Measurements from ENCODE around the gene TEX44.
A peak's percentile ranks its signal among the peaks of the same experiment; 100 is the strongest.
"Not testable (repeated sequence)": the region's sequence is repeated elsewhere in the genome, so short reads cannot be mapped to it uniquely, and the experiment has no call there.

Gene TEX44

DNA sequence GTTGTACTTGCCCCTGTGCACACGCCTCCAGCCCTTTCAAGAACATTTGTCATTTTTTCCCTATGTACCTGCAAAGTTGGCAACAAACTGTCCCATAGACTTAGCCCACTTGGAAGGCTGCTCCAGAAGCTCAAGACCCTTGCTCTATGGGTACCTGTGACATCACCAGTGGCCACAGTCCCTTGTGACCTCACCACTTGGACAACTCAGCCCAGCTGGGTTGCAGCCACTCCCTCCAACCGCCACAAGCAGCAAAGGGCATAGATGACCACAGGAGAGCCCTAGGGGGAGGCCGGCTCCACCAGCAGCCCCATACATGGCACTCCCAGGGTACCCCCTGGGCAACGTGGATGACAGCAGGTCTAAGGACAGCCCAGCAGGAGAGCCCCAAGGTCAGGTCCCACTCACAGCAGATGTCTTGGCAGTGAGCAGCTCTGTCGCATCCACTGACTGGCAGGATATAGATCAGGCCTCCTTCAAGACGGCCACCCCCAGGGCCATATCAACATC lies at the start of gene TEX44:
TEX44 (plus strand) TSS at position 229 of the 510 bp plus-strand sequence; CDS start at position 317, 88 bp downstream.
- DNase-seq = no peak

DNA sequence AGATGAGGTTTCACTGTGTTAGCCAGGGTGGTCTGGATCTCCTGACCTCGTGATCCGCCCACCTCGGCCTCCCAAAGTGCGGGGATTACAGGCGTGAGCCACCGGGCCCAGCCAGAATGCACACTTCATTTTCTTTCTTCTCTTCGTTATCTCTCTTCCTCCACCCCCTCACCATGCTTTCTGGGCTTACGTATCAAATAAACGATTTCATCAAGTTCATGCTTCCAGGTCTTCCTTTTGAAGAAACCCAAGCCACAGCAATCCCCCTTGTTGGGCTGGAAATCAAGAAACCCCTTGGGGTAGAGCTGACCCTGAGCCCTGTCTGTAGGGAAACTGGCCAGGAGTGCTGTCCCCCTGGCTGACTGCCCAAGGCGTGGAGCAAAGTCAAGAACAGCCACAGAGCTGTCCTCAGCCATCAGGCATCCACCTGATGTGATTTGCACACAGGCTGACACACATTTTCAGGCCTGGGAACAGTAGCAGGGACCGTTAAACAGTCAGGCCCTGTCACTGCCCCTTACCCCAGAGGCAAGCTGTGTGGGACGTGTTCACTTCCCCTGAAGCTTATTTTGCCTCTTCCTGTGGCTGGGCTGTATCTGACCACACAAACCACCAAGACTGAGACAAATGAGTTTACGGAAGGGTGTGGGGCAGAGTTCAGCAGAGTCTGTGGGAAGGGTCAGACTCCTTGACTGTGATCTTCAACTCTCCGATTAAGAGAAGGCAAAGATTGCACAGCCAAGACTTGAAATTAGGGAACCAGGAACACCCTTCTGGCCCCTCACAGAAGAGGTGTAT lies 47.4 kb upstream of the TEX44 start:
- peak; percentile 42 for DNase-seq

DNA sequence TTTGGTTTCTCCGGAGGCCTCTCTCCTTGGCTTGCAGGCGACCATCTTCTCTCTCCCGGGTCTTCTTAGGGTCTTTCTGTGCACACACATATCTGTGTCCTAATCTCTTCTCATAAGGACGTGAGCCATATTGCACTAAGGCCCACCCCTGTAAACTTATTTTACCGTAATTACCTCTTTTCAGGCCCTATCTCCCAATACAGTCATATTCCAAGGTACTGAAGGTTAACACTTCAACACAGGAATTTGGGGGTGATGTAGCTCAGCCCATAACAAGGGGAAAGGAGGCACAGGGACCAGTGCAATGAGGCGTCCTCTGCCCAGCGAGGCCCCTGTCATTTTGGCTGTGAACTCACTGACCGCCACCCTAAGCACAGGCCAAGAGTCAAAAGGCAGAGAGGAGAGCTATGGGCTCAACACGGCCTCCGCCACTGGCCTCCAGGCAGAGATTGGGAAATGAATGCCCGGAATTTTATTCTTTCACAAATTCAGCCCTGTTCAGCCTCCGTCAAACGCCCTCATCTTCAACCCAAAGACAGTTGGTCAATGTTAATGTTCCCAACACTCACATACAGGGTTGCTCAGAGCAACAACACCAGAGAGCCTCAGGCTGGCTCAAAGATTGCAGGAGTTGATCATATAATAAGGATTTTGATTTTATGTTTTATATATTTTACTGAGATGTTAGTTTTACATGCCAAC lies 46.5 kb upstream of the TEX44 start:
- DNase-seq = no peak

DNA sequence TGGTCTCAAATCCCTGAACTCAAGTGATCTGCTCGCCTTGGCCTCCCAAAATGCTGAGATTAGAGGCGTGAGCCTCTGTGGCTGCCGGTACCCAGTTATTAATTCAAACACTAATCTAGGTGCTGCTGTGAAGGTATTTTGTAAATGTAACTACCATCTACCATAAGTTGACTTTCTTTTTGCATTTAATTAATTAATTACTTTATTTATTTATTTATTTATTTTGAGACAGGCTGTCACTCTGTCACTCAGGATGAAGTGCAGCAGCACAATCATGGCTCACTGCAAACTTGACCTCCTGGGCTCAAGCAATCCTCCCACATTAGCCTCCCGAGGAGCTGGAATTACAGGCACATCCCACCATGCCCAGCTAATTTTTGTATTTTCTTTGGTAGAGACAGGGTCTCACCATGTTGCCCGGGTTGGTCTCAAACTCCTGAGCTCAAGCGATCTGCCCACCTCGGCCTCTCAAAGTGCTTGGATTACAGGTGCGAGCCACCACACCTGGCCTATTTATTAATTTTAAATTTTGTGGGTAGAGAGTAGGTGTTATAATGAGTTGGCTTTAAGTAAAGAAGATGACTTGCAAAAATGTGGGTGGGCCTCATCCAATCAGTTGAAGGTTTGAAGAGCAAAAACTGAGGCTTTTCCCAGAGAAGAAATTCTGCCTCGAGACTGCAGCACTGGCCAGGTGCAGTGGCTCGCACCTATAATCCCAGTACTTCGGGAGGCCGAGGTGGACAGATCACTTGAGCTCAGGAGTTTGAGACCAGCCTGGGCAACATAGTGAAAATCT lies 45.2 kb upstream of the TEX44 start:
- DNase-seq = no peak

DNA sequence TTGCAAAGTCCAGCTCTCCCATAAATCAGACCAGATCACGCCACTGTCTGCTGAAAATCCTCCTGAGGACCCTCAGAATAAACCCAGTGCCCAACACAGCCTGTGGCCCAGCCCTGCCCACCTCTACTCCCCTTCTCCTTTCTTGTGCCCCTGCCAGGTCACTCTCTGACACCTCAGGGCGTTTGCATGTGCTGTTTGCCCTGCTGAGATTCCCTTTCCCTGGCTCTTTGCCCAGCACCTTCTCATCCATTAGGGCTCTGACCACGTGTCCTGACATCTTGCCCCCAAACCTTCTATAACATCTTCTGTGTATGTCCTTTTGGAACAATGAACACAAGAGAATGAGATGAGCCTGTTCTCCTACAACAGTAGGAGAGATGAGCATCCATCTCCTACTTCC lies 43.9 kb upstream of the TEX44 start:
- DNase-seq = no peak

DNA sequence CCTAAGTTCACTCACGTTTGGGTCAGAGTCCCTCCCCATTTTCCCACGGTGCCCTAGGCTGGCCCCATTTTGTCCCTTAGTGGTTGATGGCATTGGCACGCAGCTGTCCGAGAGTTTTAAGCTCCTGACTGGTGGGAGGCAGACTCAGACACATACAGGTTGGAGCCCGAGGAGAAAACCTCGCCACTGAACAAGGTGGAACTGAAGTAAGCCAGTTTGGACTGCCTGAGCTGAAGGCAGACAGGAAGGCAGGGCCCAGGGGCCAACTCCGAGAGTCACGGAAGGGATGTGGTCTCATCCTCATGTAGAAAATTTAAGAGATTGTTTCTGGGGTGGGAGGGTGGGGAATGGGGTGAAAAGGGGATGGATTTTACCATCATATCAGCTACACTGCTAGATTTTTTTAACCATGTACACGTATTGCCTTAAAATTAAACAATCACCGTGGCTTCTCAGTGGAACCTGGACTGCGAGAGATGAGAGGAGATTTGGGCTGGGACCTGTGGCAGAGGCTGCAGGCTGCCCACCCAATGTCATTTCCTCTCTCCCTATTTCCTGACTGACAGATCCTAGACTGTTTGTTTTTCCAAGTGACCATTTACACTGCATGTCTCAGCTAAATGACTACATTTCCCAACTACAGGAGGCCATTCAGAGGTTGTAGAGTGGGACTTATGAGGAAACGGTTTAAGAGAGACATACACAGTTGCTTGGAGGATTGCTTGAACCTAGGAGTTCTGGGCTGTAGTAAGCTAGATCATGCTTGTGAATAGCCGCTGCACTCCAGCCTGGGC lies 43.0 kb upstream of the TEX44 start:
- DNase-seq = no peak

DNA sequence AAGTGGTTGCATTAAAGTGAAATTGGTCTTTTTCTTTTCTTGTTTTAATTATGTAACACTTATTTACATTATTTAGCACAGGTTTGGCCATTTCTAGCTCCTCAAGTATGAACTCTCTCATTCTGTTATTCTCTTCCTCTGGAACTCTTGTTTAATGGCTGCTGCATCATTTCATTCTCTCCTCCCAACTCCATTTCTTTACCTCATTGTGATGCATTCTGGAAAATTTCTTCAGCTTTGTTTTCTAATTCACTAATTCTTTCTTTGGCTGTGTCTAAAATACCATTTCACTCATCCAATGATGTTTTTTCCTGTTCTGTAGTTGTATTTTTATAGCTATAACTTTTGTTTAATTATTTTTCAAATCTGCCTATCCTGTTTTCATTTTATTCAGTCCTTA lies 39.9 kb upstream of the TEX44 start:
- no peak for DNase-seq

DNA sequence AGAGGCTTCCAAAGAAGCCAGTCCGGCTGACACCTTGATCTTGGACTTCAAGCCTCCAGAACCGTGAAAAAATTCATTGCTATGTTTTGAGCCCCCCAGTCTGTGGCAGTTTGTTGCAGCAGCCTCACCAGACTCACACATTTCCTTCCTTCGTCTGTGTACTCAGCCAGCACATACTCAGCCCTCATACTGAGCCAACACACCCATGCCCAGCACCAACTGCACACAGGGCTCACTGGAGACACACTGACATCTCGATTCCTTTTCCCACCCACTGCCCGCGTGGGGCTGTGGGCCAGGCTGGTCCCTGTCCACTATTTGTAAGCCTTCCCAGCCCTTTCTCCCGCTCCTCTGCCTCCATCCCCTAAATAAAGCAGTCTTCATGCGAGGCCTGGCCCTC lies 38.3 kb upstream of the TEX44 start:
- DNase-seq = no peak

DNA sequence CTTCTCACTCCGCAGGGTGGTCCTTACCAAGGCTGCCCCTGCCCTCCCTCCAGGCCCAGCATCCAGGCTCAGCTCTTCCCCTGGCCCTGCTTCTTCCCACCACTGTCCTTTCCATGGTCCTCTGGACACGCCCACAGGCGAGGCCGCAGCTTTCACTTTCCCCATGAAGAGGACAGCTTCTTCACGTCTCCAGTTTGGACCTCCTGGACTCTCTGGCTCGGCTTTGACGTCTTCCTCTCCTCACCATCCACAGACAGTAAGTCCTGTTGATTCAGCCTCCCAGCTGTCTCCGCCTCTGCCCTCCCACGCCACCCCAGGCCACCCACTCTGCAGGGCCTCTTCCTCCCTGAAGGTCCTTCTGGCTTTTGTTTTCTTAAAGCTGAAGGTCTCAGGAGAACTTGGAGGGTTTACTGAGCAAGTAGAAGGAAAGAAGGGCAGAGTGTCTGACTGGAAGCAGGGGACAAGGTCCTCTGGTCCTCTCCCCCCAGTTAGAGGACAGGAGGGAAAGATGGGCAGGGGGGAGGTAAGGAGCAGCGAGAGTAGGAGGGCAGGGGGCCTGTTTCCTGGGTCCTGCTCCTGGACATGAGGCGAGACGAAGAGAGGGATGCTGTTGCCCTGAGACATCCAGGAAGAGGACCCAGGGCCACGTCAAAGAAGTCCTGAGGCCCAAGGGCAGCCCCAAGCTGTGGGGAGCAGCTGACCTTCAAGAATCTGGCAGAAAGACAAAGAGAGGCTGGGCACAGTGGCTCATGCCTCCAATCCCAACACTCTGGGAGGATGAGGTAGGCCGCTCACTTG lies 37.7 kb upstream of the TEX44 start:
- no peak for DNase-seq

DNA sequence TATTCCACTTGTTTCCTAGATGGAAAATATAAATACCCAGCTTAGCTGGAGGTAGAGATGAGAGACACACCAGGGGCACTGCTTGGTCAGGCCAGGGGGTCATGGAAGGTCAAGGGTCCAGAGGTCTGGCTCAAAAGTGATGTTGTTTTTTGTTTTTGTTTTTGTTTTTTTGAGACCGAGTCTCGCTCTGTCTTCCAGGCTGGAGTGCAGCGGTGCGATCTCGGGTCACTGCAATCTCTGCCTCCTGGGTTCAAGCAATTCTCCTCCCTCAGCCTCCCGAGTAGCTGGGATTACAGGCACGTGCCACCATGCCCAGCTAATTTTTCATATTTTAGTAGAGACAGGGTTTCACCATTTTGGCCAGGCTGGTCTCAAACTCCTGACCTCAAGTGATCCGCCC lies 36.2 kb upstream of the TEX44 start:
- DNase-seq = not testable (repeated sequence)

DNA sequence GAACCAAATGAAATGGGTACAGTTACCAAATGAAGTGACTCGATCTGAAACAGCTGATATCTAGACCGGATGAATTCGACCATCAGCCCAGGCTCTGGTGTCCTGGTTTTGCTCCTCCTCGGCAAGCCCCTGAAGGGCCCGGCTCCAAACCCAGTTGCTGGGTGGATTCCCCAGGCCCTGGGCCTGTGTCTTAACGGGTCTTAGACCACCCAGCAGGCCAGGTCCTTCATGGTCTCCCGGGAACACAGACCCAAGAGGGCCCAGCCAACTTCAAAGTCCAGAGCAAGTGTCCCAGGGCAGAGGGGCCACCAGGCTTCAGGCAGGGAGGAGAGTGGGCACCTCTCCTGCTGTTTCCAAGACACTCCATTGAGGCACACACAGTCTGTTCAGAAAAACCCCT lies 35.7 kb upstream of the TEX44 start:
- no peak for DNase-seq

DNA sequence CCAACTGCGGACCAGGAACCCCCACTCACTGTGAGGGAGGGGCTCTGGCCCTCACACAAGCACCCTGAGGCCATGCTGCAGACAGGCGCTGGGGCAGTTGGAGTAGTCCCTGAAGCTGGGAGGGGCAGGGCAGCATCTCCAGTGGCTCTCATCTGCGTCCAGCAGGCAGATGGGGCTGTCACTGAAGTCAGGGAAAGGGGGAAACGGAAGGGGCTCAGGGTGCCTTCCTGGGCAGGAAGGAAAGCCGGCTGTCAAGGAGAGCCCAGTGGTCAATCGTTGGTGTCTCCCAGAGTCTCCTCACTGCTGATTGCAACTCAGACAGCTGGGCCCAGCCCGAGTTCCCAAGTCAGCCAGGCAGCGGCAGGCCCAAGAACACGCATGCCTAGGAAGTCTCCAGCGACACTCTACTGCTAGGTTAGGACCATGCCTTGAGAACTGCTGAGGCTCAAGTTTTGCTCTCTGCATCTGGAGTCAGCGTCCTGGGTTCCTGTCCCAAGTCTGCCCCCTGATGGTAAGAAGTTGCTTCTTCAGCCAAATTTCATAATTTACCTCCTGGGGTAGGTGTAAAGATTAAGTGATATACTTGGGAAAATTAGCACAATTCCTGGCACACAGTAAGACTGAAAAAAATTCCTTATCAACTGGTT lies 35.0 kb upstream of the TEX44 start:
- DNase-seq = peak; percentile 33

DNA sequence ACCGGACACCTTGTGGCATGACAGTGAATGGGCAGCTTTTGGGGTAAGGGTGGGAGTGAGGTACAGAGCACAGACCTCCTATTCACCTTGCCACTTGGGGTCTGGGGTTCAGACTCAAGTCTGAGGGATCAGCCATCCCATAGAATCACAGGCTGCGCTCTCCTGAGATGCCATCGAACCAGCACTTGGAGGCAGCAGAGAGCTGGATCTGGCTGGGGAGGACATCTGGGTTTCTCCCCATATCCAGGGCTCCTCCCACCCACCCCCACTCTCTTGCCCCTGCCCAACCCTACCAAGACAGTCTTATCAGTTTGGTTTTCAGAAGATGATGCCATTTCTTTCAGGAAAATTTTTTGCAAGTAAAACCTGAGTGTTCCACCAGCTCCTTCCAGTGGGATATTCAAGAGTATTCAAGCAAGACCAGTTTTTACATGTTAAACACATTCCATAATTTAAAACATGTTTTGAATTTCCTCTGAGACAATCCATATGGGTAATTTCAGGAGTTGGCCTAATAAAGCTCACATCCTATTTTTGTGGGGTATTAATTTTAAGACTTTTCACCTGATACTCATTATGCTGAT lies 29.2 kb upstream of the TEX44 start:
- DNase-seq = peak; percentile 12

DNA sequence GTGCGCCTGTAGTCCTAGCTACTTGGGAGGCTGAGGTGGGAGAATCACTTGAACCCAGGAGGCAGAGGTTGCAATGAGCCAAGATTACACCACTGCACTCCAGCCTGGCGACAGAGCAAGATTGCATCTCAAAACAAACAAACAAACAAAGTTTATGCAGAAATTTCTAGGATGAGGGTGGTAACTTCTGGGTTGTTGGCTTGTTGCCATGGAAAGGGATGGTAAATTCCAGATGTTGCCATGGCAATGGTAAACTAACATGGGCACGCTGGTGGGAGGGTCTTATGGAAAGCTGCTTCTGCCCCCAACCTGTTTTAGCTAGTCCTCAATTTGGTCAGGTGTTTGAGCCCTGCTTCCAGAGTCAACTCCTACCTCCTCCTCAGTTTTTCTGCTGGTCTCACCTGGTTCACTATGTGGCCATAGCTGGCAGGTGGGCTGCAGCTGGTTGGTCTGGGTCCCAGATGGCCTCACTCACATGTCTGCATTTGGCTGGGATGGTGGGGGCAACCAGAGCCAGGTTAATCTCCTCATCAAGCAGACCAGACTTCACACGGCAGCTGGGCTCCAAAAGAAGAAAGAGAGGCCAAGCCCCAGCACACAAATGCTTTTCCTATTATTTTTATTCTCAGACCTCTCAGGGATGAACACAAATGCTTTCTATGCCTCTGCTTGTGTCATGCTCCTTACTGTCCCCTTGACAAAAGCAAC lies 26.6 kb upstream of the TEX44 start:
- no peak for DNase-seq

DNA sequence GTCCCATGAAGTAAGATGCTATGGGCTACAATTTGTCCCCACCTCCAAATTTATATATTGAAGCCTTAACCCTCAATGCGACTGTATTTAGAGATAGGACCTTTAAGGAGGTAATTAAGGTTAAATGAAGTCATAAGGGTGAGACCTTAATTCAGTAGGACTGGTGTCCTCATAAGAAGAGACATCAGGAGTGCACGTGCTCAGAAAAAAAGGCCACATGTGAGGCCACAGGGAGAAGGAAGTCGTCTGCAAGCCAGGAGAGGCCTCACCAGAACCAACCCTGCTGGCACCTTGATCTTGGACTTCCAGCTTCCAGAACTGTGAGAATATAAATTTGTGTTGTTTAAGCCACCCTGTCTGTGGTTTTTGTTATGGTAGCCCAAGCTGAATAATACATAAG lies 25.5 kb upstream of the TEX44 start:
- DNase-seq = no peak

DNA sequence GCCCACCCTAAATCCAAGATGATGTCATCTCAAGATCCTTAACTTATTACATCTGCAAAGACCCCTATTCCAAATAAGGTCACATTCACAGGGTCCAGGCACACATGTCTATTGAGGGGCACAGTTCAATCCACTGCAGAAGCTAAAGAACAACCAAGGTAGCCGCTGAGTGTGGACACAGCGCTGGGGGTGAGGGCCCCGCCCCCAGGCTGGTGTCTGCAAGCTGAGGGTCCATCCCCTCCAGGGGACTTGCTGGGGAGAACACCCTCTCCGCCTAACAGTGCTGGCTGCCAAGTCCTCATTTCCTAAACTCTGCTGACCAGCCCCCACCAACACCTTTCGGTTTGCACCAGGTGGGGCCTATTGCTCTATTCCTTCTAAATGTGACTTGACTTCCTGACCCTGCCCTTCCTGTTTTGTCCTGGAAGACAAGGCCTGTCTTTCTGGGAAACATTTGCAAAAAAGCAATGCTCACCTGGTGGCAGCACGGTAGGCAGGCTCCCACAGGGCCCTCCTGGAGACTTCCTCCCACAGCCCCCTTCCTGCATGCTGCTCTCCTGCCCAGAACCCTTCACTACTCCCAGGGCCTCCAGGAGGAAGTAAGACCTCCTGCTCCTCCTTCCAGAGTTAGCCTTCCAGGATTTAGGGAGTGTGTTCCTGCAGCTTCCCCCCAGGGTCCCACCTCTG lies 24.4 kb upstream of the TEX44 start:
- DNase-seq = no peak

DNA sequence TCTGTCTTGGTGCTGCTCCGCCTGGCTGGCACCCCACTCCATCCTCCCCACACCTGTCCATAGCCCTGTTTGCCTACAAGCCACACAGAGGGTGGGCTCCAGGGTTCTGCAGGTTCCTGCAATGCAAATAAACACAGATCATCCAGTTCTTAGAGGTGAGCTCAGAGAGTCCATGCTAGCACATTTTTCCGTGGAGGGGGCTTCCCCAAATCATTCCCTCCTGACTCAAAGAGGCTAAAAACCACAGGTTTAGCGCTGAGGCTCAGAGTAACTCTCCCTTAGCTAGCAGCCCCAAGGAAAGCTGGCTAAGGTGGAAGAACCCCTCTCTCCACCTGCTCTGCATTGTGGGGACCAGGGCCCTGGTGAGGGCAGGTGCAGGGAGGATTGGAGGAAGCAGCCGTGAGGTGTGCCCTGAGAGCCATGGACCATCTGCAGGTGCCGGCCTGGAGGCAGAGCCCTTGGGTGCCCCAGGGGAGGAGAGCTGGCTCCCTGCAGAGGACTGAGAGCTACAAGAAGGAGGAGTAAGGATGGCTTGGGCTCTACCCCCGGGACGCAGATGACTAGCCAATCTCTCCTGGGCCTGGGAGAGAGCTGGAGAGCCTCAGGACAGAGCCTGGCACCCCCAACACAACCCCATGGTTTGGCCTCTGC lies 23.8 kb upstream of the TEX44 start:
- no peak for DNase-seq

DNA sequence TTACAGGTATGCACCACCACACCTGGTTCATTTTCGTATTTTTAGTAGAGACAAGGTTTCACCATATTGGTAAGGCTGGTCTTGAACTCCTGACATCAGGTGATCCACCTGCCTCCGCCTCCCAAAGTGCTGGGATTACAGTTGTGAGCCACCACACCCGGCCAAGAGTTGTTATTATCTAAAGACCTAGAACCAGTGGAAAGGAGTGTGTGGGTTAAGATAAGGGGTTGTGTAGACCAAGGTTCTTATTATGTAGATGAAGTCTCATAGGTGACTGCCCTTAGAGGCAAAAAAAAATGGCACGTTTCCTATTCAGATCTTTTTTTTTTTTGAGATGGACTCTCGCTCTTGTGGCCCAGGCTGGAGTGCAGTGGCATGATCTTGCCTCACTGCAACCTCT lies 21.7 kb upstream of the TEX44 start:
- not testable (repeated sequence) for DNase-seq

DNA sequence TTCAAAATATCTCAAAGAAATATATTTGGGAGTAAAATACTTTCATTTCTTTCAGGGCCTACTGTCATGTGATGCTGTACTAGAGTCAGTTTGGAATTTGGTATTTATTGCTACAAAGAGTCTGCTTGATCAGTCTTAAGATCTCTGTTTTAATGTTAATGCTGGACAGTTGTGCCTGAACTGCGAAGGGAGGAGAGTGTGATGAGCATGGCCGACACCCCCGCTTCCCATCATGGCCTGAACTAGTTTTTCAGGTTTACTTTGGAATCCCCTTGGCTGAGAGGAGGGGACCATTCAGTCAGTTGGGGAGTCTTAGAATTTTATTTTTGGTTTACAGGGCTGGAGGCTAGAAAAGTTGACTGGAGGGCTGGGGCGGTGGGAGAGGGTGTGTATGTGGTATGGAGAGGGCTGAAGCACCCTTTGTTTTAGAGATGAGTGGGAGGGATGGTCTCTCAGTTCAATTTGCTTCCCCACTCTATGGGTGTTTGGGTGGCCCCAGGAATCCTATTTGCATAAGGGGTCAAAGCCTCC lies 20.9 kb upstream of the TEX44 start:
- DNase-seq = no peak
